GM21515 (cell line): ENCODE measurements around the gene TMEM154.

ENCODE experiments used
- ATAC-seq: cut with Tn5 transposase; IDR thresholded peaks from one replicate; pipeline ENCODE4 v1.9.1; 2021; ENCODE audit not compliant: unreplicated experiment

The TMEM154 gene

GRCh38 chr4:152634110-152634760 is 45.6 kb downstream of the TMEM154 start:
- ATAC-seq = no peak

- no peak for ATAC-seq
These were observed 46.7 kb downstream of the TMEM154 start for GRCh38 chr4:152633118-152633517.

GRCh38 chr4:152630324-152630723 is 49.5 kb downstream of the TMEM154 start:
- ATAC-seq = no peak

GRCh38 chr4:152629908-152630307 is 49.9 kb downstream of the TMEM154 start:
- ATAC-seq = no peak

GRCh38 chr4:152628128-152628527 is 51.7 kb downstream of the TMEM154 start:
- no peak for ATAC-seq

GRCh38 chr4:152626790-152627189 is 53.0 kb downstream of the TMEM154 start:
- no peak for ATAC-seq

GRCh38 chr4:152620915-152621314 is 58.9 kb downstream of the TMEM154 start:
- ATAC-seq = no peak

GRCh38 chr4:152620218-152620617 is 59.6 kb downstream of the TMEM154 start:
- ATAC-seq = no peak

- ATAC-seq = no peak
These were observed 60.2 kb downstream of the TMEM154 start for GRCh38 chr4:152619556-152619955.

GRCh38 chr4:152618971-152619370 is 60.8 kb downstream of the TMEM154 start:
- ATAC-seq = no peak

- ATAC-seq = no peak
These were observed 63.0 kb downstream of the TMEM154 start for GRCh38 chr4:152616804-152617203.

- no peak for ATAC-seq
These were observed 65.7 kb downstream of the TMEM154 start for GRCh38 chr4:152613841-152614721.

GRCh38 chr4:152613351-152613750 is 66.4 kb downstream of the TMEM154 start:
- ATAC-seq = no peak

GRCh38 chr4:152610131-152610530 is 69.7 kb downstream of the TMEM154 start:
- ATAC-seq = no peak

- ATAC-seq = no peak
These were observed 70.3 kb downstream of the TMEM154 start for GRCh38 chr4:152609481-152609880.

GRCh38 chr4:152607178-152607577 is 72.6 kb downstream of the TMEM154 start:
- ATAC-seq = no peak

- no peak for ATAC-seq
These were observed 73.0 kb downstream of the TMEM154 start for GRCh38 chr4:152606753-152607152.

- no peak for ATAC-seq
These were observed 74.0 kb downstream of the TMEM154 start for GRCh38 chr4:152605641-152606335.

- no peak for ATAC-seq
These were observed 74.8 kb downstream of the TMEM154 start for GRCh38 chr4:152605031-152605430.

- no peak for ATAC-seq
These were observed 78.6 kb downstream of the TMEM154 start for GRCh38 chr4:152601156-152601555.

- ATAC-seq = no peak
These were observed 80.2 kb downstream of the TMEM154 start for GRCh38 chr4:152599636-152600035.

- no peak for ATAC-seq
These were observed 80.7 kb downstream of the TMEM154 start for GRCh38 chr4:152599095-152599494.
